Measurements from ENCODE around the gene L1TD1.

L1TD1 gene

GRCh38 chr1:62234688-62235087, 40.0 kb downstream of the L1TD1 start:
- H4K20me1 ChIP-seq (ENCODE audit: insufficient read depth, low read length): no peaks in the 10 kb centered on the region
- no peaks in the 10 kb centered on the region for H3K9me2 ChIP-seq (ENCODE audit: low read depth, low read length)
- no peak overlapping the region for H3K27ac ChIP-seq (ENCODE audit: low read depth, low read length, poor library complexity, severe bottlenecking)
- no peak overlapping the region for H3K4me3 ChIP-seq (ENCODE audit: low read depth, low read length, poor library complexity, severe bottlenecking)
- H3K4me1 ChIP-seq (ENCODE audit: insufficient read depth, low read length, severe bottlenecking): no peaks in the 10 kb centered on the region
- no peak overlapping the region for H2AFZ ChIP-seq (ENCODE audit: low read length)
- H3K79me2 ChIP-seq (ENCODE audit: insufficient read depth, low read length): no peaks in the 10 kb centered on the region
- H3K4me2 ChIP-seq (ENCODE audit: low read length): no peak overlapping the region
- H3F3A ChIP-seq (ENCODE audit: insufficient read depth, low read length): no peaks in the 10 kb centered on the region
- TF ChIP-seq EZH2 (IDR thresholded peaks at IDR 0.05; ENCODE audit: borderline replicate concordance, low read length) (no peak), CTCF (IDR thresholded peaks at IDR 0.05; ENCODE audit: low read length) (no peak)
- H3K27me3 ChIP-seq (ENCODE audit: insufficient read depth, low read length): no peaks in the 10 kb centered on the region
- no peaks in the 10 kb centered on the region for H3K36me3 ChIP-seq (ENCODE audit: insufficient read depth, low read length)
- H3K9ac ChIP-seq (ENCODE audit: low read length): no peak overlapping the region
- H3K9me3 ChIP-seq (ENCODE audit: low read length): no peaks in the 10 kb centered on the region

GRCh38 chr1:62235576-62235975, 40.9 kb downstream of the L1TD1 start:
- no peaks in the 10 kb centered on the region for H3K4me1 ChIP-seq (ENCODE audit: insufficient read depth, low read length, severe bottlenecking)
- no peaks in the 10 kb centered on the region for H3K9me2 ChIP-seq (ENCODE audit: low read depth, low read length)
- no peak overlapping the region for H3K27ac ChIP-seq (ENCODE audit: low read depth, low read length, poor library complexity, severe bottlenecking)

GRCh38 chr1:62237361-62237760, 42.7 kb downstream of the L1TD1 start:
- Histone ChIP-seq H3K4me3 (ENCODE audit: low read depth, low read length, poor library complexity, severe bottlenecking) (no peak overlapping the region), H2AFZ (ENCODE audit: low read length) (no peak overlapping the region), H4K20me1 (ENCODE audit: insufficient read depth, low read length) (no peaks in the 10 kb centered on the region), H3K27me3 (ENCODE audit: insufficient read depth, low read length) (0 out of 2 replicates have a peak, but pooled peaks cover 4% of the 10 kb centered on the region), H3K4me2 (ENCODE audit: low read length) (no peak overlapping the region), H3K27ac (ENCODE audit: low read depth, low read length, poor library complexity, severe bottlenecking) (no peak overlapping the region), H3K36me3 (ENCODE audit: insufficient read depth, low read length) (no peaks in the 10 kb centered on the region), H3F3A (ENCODE audit: insufficient read depth, low read length) (no peaks in the 10 kb centered on the region), H3K9me3 (ENCODE audit: low read length) (no peaks in the 10 kb centered on the region), H3K79me2 (ENCODE audit: insufficient read depth, low read length) (no peaks in the 10 kb centered on the region), H3K9me2 (ENCODE audit: low read depth, low read length) (no peaks in the 10 kb centered on the region), H3K4me1 (ENCODE audit: insufficient read depth, low read length, severe bottlenecking) (no peaks in the 10 kb centered on the region), H3K9ac (ENCODE audit: low read length) (no peak overlapping the region)
- no peak for TF ChIP-seq EZH2 (IDR thresholded peaks at IDR 0.05; ENCODE audit: borderline replicate concordance, low read length)
- no peak for TF ChIP-seq CTCF (IDR thresholded peaks at IDR 0.05; ENCODE audit: low read length)

More at GRCh38 chr1:62235576-62235975, 40.9 kb downstream of the L1TD1 start:
- Histone ChIP-seq H3K4me3 (ENCODE audit: low read depth, low read length, poor library complexity, severe bottlenecking) (no peak overlapping the region), H3K36me3 (ENCODE audit: insufficient read depth, low read length) (no peaks in the 10 kb centered on the region), H3K27me3 (ENCODE audit: insufficient read depth, low read length) (no peaks in the 10 kb centered on the region), H4K20me1 (ENCODE audit: insufficient read depth, low read length) (no peaks in the 10 kb centered on the region), H3K4me2 (ENCODE audit: low read length) (no peak overlapping the region), H3K9ac (ENCODE audit: low read length) (no peak overlapping the region), H2AFZ (ENCODE audit: low read length) (no peak overlapping the region), H3F3A (ENCODE audit: insufficient read depth, low read length) (no peaks in the 10 kb centered on the region), H3K79me2 (ENCODE audit: insufficient read depth, low read length) (no peaks in the 10 kb centered on the region), H3K9me3 (ENCODE audit: low read length) (no peaks in the 10 kb centered on the region)
- TF ChIP-seq CTCF (IDR thresholded peaks at IDR 0.05; ENCODE audit: low read length): no peak
- no peak for TF ChIP-seq EZH2 (IDR thresholded peaks at IDR 0.05; ENCODE audit: borderline replicate concordance, low read length)

Measured in OCI-LY1 (cell line).